ENCODE measurements around the gene TOLLIP.

TOLLIP gene

GRCh38 chr11:1231396-1232020, 77.9 kb downstream of the TOLLIP start:
- Histone ChIP-seq H3K4me3 (ENCODE audit: low read depth, low read length) (no peak overlapping the region), H3K27ac (no peak overlapping the region), H3K27me3 (replicated peaks) (no peaks in the 10 kb centered on the region), H3K36me3 (replicated peaks) (no peaks in the 10 kb centered on the region)
- TF ChIP-seq, protein P1, sequence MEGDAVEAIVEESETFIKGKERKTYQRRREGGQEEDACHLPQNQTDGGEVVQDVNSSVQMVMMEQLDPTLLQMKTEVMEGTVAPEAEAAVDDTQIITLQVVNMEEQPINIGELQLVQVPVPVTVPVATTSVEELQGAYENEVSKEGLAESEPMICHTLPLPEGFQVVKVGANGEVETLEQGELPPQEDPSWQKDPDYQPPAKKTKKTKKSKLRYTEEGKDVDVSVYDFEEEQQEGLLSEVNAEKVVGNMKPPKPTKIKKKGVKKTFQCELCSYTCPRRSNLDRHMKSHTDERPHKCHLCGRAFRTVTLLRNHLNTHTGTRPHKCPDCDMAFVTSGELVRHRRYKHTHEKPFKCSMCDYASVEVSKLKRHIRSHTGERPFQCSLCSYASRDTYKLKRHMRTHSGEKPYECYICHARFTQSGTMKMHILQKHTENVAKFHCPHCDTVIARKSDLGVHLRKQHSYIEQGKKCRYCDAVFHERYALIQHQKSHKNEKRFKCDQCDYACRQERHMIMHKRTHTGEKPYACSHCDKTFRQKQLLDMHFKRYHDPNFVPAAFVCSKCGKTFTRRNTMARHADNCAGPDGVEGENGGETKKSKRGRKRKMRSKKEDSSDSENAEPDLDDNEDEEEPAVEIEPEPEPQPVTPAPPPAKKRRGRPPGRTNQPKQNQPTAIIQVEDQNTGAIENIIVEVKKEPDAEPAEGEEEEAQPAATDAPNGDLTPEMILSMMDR (IDR thresholded peaks at IDR 0.05; ENCODE audit: low read depth, low read length, missing control alignments): no peak
- in situ Hi-C loops (cut with HindIII; ENCODE audit: low pct_ligation_motif_present, low sequenced_read_pairs): no loop called here
- DNase-seq: no peak

GRCh38 chr11:1230456-1231395, 78.7 kb downstream of the TOLLIP start:
- TF ChIP-seq, protein P1 (IDR thresholded peaks at IDR 0.05; ENCODE audit: low read depth, low read length, missing control alignments): no peak
- no peak for DNase-seq
- H3K36me3 ChIP-seq (replicated peaks): no peaks in the 10 kb centered on the region
- in situ Hi-C loops (cut with HindIII; ENCODE audit: low pct_ligation_motif_present, low sequenced_read_pairs): no loop called here
- H3K4me3 ChIP-seq (ENCODE audit: low read depth, low read length): no peak overlapping the region
- no peak overlapping the region for H3K27ac ChIP-seq
- H3K27me3 ChIP-seq (replicated peaks): no peaks in the 10 kb centered on the region

DNA sequence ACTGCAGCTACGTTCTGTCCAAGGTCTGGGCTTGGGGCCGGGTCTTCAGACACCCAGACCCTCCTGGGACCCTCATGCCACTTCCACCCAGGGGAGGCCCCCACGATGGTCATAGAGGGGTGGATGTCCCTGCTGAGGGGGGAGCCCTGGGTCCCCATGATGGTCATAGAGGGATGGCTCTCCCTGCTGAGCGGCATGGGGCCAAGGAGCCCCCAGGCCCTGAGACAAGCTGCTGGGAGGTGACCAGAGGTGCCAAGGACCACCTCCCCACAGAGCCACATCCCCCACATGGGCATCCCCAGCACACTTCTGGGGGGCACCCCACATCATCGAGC, 79.3 kb downstream of the TOLLIP start:
- Histone ChIP-seq H3K4me3 (ENCODE audit: low read depth, low read length) (no peak overlapping the region), H3K36me3 (replicated peaks) (no peaks in the 10 kb centered on the region), H3K27ac (no peak overlapping the region), H3K27me3 (replicated peaks) (no peaks in the 10 kb centered on the region)
- in situ Hi-C loops (cut with HindIII; ENCODE audit: low pct_ligation_motif_present, low sequenced_read_pairs): no loop called here
- no peak for DNase-seq
- TF ChIP-seq, protein P1 (IDR thresholded peaks at IDR 0.05; ENCODE audit: low read depth, low read length, missing control alignments): no peak

DNA sequence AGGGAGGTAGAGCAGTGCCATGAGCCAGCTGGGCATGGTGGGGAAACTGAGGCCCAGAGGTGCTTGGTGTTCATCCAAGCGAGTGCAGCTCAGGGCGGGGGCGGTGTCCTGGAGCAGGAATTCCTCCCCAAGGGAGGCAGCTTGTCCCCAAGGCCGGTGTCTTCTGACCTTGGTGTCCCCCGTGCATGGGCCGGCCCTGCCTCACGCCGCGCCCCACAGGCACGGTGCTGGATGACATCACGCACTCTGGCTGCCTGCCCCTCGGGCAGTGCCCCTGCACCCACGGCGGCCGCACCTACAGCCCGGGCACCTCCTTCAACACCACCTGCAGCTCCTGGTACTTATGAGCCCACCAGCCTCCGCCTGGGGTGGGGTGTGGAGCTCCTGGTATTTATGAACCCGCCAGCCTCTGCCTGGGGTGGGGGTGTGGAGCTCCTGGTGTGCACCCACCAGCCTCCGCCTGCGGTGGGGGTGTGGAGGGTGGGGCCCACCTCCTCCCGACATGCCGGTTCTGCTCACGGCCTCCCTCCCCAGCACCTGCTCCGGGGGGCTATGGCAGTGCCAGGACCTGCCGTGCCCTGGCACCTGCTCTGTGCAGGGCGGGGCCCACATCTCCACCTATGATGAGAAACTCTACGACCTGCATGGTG, 79.8 kb downstream of the TOLLIP start:
- no peak overlapping the region for H3K4me3 ChIP-seq (ENCODE audit: low read depth, low read length)
- TF ChIP-seq, protein P1 (IDR thresholded peaks at IDR 0.05; ENCODE audit: low read depth, low read length, missing control alignments): no peak
- H3K36me3 ChIP-seq (replicated peaks): no peaks in the 10 kb centered on the region
- no peak for DNase-seq
- H3K27me3 ChIP-seq (replicated peaks): no peaks in the 10 kb centered on the region
- no peak overlapping the region for H3K27ac ChIP-seq
- in situ Hi-C loops (cut with HindIII; ENCODE audit: low pct_ligation_motif_present, low sequenced_read_pairs): no loop called here

GRCh38 chr11:1228921-1229451, 80.4 kb downstream of the TOLLIP start:
- no peak overlapping the region for H3K27ac ChIP-seq

More at GRCh38 chr11:1228921-1229451, 80.4 kb downstream of the TOLLIP start:
- no peak for DNase-seq
- H3K27me3 ChIP-seq (replicated peaks): no peaks in the 10 kb centered on the region
- no peak overlapping the region for H3K4me3 ChIP-seq (ENCODE audit: low read depth, low read length)
- TF ChIP-seq, protein P1 (IDR thresholded peaks at IDR 0.05; ENCODE audit: low read depth, low read length, missing control alignments): no peak
- no peaks in the 10 kb centered on the region for H3K36me3 ChIP-seq (replicated peaks)
- in situ Hi-C loops (cut with HindIII; ENCODE audit: low pct_ligation_motif_present, low sequenced_read_pairs): no loop called here

Data from brain microvascular endothelial cell (primary cell).